SK-N-SH (cell line): ENCODE results near the gene HEMGN. TPM values are rescaled to one million over a fixed set of nuclear protein-coding genes. Genes with fewer than 3 reads are reported as not detected.

Source experiments
- CTCF ChIA-PET: fragments of 300-600, 350-600 bp; formaldehyde crosslinking; extraction: SDS; loops from one replicate; lab custom pipeline; 2021; lab: Yijun Ruan, JAX
- POLR2A ChIA-PET: fragments of 350-600 bp; sonication (Branson Sonifier 250); formaldehyde crosslinking; extraction: SDS; loops from one replicate; lab custom pipeline; 2020; ENCODE audit warnings: antibody characterized with exemption, inconsistent platforms; lab: Yijun Ruan, JAX
- DNase-seq: peaks from one replicate; pipeline ENCODE4 v3.0.0; 2012
- H2AFZ ChIP-seq: fragments of 200-600 bp; sonication (generic); 2 replicates; pipeline ENCODE4 v1.8.1; 2016; ENCODE audit warnings: antibody characterized with exemption, mild to moderate bottlenecking, low read depth
- H3F3A ChIP-seq: fragments of 200-600 bp; sonication (generic); replicated peaks from 2 replicates; pipeline ENCODE3; 2016; ENCODE audit warnings: antibody characterized with exemption, mild to moderate bottlenecking; ENCODE audit not compliant: insufficient read depth
- H3K27ac ChIP-seq, 2 experiments: fragments of 200-500 bp in 1 of 2; fragments of 200-600 bp in 1 of 2; sonication (Bioruptor generic) in 1 of 2; sonication (generic), shearing (Covaris generic) in 1 of 2; 2 replicates each; pipeline versions ENCODE4 v1.5.1 to v1.6.1; 2014 to 2016; ENCODE audit warnings: low read depth in 2 of 2, inconsistent platforms in 1 of 2, low read length in 1 of 2, mild to moderate bottlenecking in 1 of 2, mixed read lengths in 1 of 2
- H3K27me3 ChIP-seq: fragments of 200-600 bp; sonication (generic), shearing (Covaris generic); 2 replicates; pipeline ENCODE4 v1.6.1; 2016; ENCODE audit warnings: mixed run types; ENCODE audit not compliant: insufficient read depth
- H3K36me3 ChIP-seq, 2 experiments: fragments of 200-500 bp in 1 of 2; fragments of 200-600 bp in 1 of 2; sonication (Bioruptor generic) in 1 of 2; sonication (generic) in 1 of 2; replicated peaks in 1 of 2; 2 replicates each; pipeline versions ENCODE3 to v1.5.1; 2014 to 2016; ENCODE audit warnings: low read length in 1 of 2, mild to moderate bottlenecking in 1 of 2; ENCODE audit not compliant: insufficient read depth in 2 of 2, control insufficient read depth in 1 of 2
- H3K4me1 ChIP-seq, 2 experiments: fragments of 200-500 bp in 1 of 2; fragments of 200-600 bp in 1 of 2; sonication (Bioruptor generic) in 1 of 2; sonication (generic), shearing (Covaris generic) in 1 of 2; 2 replicates each; pipeline versions ENCODE4 v1.5.1 to v1.6.1; 2014 to 2016; ENCODE audit warnings: low read depth in 1 of 2, low read length in 1 of 2, mixed run types in 1 of 2; ENCODE audit not compliant: insufficient read depth in 2 of 2, control insufficient read depth in 1 of 2
- H3K4me2 ChIP-seq: fragments of 200-600 bp; sonication (generic), shearing (Covaris generic); 2 replicates; pipeline ENCODE4 v1.6.1; 2017; ENCODE audit warnings: mixed run types
- H3K4me3 ChIP-seq, 2 experiments: fragments of 200-500 bp in 1 of 2; fragments of 200-600 bp in 1 of 2; sonication (Bioruptor generic) in 1 of 2; sonication (generic), shearing (Covaris generic) in 1 of 2; 2 replicates each; pipeline versions ENCODE4 v1.5.1 to v1.8.1; 2014 to 2016; ENCODE audit warnings: low read depth in 2 of 2, inconsistent platforms in 1 of 2, low read length in 1 of 2, mild to moderate bottlenecking in 1 of 2, mixed read lengths in 1 of 2, moderate library complexity in 1 of 2
- H3K79me2 ChIP-seq: fragments of 200-600 bp; sonication (generic); 2 replicates; pipeline ENCODE4 v1.8.1; 2017; ENCODE audit warnings: mild to moderate bottlenecking; ENCODE audit not compliant: insufficient read depth
- H3K9ac ChIP-seq: fragments of 200-600 bp; sonication (generic); 2 replicates; pipeline ENCODE4 v1.6.1; 2017; ENCODE audit warnings: mixed run types
- H3K9me2 ChIP-seq: fragments of 200-600 bp; sonication (generic); 2 replicates; pipeline ENCODE4 v1.6.1; 2017; ENCODE audit warnings: mixed run types
- H3K9me3 ChIP-seq: fragments of 200-600 bp; sonication (generic); 2 replicates; pipeline ENCODE4 v1.6.1; 2017; ENCODE audit warnings: mixed run types, mild to moderate bottlenecking, moderate library complexity
- H4K20me1 ChIP-seq: fragments of 200-600 bp; sonication (generic); 2 replicates; pipeline ENCODE4 v1.6.1; 2017; ENCODE audit warnings: mild to moderate bottlenecking, mixed run types; ENCODE audit not compliant: insufficient read depth
- CHD2 ChIP-seq: fragments of 150-350 bp; IDR thresholded peaks from 2 replicates; pipeline ENCODE4 v1.6.1; 2018; ENCODE audit warnings: low read length; ENCODE audit not compliant: partially characterized antibody
- EZH2phosphoT487 ChIP-seq: fragments of 200-600 bp; sonication (generic); IDR thresholded peaks from 2 replicates; pipeline ENCODE4 v1.6.1; 2017; ENCODE audit warnings: low read depth, mixed run types, mild to moderate bottlenecking, antibody characterized with exemption, moderate library complexity, borderline replicate concordance
- MEF2A ChIP-seq: IDR thresholded peaks from 2 replicates; pipeline ENCODE4 v1.4.0; 2012; ENCODE audit warnings: low read depth, borderline replicate concordance
- MXI1 ChIP-seq: IDR thresholded peaks from 2 replicates; pipeline ENCODE4 v1.6.1; 2012; ENCODE audit warnings: mild to moderate bottlenecking, low read depth, low read length, improper control_type of control experiment
- NFIC ChIP-seq: IDR thresholded peaks from 2 replicates; pipeline ENCODE4 v1.4.0; 2012; ENCODE audit warnings: borderline replicate concordance
- NRF1 ChIP-seq: IDR thresholded peaks from 2 replicates; pipeline ENCODE4 v1.6.1; 2012; ENCODE audit warnings: low read depth, mild to moderate bottlenecking, low read length
- RAD21 ChIP-seq: IDR thresholded peaks from 2 replicates; pipeline ENCODE4 v1.6.1; 2012; ENCODE audit warnings: mild to moderate bottlenecking, low read length
- TAF1 ChIP-seq: IDR thresholded peaks from 2 replicates; pipeline ENCODE4 v1.6.1; 2012; ENCODE audit warnings: low read depth, mild to moderate bottlenecking, low read length, moderate library complexity, borderline replicate concordance
- YY1 ChIP-seq: IDR thresholded peaks from 2 replicates; pipeline ENCODE4 v1.4.0; 2012; ENCODE audit warnings: low read depth, mild to moderate bottlenecking
- WGBS: methylation state at CpG from one replicate; pipeline ENCODE4 v1.1.6; 2017; ENCODE audit warnings: low lambda C conversion rate; 5-methylcytosine and 5-hydroxymethylcytosine counted together
- polyA plus RNA-seq, 3 experiments: library from polyadenylated mRNA; depleted of rRNA; stranded (reverse); fragments of >200 nt; gene quantifications; 2 replicates each; pipeline ENCODE4 v1.2.3, GENCODE V29; 2012
- TF ChIP-seq, protein P1 (sequence below): IDR thresholded peaks from 2 replicates; pipeline ENCODE4 v1.4.0; 2012; ENCODE audit warnings: low read depth, borderline replicate concordance
- TF ChIP-seq, protein P2 (sequence below): IDR thresholded peaks from 2 replicates; pipeline ENCODE4 v1.4.0; 2012; ENCODE audit warnings: low read depth, borderline replicate concordance
- TF ChIP-seq, protein P3 (sequence below): IDR thresholded peaks from 2 replicates; pipeline ENCODE4 v1.4.0; 2012; ENCODE audit warnings: low read depth
- TF ChIP-seq, protein P4 (sequence below): fragments of 200-600 bp; sonication (generic); IDR thresholded peaks from 2 replicates; pipeline ENCODE4 v1.6.1; 2017; ENCODE audit warnings: antibody characterized with exemption, mild to moderate bottlenecking, moderate library complexity

The HEMGN gene
- polyA plus RNA-seq, 1 of the 3 experiments (the other 2 are of a cell fraction): not detected

DNA sequence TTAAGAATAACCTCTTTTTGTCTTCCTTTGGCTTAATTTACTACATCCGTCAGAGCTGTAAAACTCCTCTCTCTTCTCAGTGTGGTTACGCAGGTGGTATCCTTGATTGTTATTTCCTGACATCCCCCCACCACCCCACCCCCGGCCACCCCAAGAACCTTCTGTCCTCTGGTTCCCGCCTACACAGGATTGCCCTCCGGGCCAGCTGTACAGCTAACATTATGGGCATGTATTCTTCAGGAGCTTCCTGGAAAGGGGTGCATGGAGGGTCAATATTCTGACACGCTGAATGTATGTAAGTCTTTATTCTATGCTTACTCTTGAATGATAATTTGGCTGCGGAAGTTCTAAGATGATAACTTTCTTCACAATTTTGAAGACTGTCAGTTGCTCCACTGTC lies 32.2 kb upstream of the HEMGN start:
- CTCF ChIA-PET: interaction anchor here (0.8 to 2.9 kb wide), 2 partner anchors 13 to 47 kb away, joined by 3 to 16 read pairs; partner anchors contain the start of gene ANP32B
- DNase-seq: no peak
- Histone ChIP-seq H3K27ac (no peak overlapping the region), H3K4me2 (no peak overlapping the region), H3K79me2 (no peaks in the 10 kb centered on the region), H3K9me2 (no peaks in the 10 kb centered on the region), H3K27me3 (peaks cover 25% of the 10 kb centered on the region; the same call in 1 of the 2 replicates), H3F3A (no peaks in the 10 kb centered on the region), H3K4me1 (no peaks in the 10 kb centered on the region), H3K36me3 (no peaks in the 10 kb centered on the region), H3K4me3 (no peak overlapping the region), H4K20me1 (no peaks in the 10 kb centered on the region), H3K9me3 (no peaks in the 10 kb centered on the region), H2AFZ (no peak overlapping the region), H3K9ac (no peak overlapping the region)
- POLR2A ChIA-PET: no interaction called here
- 64% methylated on average over 7 of the region's 7 CpGs for WGBS
- TF ChIP-seq, protein P1, sequence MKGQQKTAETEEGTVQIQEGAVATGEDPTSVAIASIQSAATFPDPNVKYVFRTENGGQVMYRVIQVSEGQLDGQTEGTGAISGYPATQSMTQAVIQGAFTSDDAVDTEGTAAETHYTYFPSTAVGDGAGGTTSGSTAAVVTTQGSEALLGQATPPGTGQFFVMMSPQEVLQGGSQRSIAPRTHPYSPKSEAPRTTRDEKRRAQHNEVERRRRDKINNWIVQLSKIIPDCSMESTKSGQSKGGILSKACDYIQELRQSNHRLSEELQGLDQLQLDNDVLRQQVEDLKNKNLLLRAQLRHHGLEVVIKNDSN: no peak
- no peak for TF ChIP-seq TAF1
- TF ChIP-seq, protein P2, sequence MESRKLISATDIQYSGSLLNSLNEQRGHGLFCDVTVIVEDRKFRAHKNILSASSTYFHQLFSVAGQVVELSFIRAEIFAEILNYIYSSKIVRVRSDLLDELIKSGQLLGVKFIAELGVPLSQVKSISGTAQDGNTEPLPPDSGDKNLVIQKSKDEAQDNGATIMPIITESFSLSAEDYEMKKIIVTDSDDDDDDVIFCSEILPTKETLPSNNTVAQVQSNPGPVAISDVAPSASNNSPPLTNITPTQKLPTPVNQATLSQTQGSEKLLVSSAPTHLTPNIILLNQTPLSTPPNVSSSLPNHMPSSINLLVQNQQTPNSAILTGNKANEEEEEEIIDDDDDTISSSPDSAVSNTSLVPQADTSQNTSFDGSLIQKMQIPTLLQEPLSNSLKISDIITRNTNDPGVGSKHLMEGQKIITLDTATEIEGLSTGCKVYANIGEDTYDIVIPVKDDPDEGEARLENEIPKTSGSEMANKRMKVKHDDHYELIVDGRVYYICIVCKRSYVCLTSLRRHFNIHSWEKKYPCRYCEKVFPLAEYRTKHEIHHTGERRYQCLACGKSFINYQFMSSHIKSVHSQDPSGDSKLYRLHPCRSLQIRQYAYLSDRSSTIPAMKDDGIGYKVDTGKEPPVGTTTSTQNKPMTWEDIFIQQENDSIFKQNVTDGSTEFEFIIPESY: no peak

DNA sequence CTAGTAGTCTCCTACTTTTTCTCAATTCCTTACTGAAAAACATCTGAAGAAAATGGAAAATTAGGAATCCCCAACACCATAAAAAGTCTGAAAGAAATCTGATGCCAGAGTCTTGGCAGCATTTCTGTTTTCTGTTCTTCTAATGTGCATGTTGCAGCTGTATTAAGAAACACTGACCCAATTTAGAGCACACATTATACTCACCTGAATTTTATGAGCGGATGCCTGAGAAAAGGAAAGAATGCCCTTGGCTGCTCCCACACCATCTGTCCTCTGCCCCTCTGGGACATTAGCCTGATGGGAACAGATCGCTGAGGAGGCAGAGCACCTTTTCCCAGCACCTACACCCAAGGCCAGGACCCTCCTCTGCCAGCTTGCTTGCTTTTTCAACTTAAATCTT lies 31.0 kb upstream of the HEMGN start:
- no peak overlapping the region for H3K4me3 ChIP-seq
- H3K9me2 ChIP-seq: no peaks in the 10 kb centered on the region
- H3K9ac ChIP-seq: no peak overlapping the region
- H3K36me3 ChIP-seq: no peaks in the 10 kb centered on the region
- TF ChIP-seq NRF1 (no peak), YY1 (no peak), MEF2A (no peak), MXI1 (no peak), EZH2phosphoT487 (no peak), NFIC (no peak), RAD21 (no peak), CHD2 (no peak)
- TF ChIP-seq, protein P1: no peak
- TF ChIP-seq, protein P3, sequence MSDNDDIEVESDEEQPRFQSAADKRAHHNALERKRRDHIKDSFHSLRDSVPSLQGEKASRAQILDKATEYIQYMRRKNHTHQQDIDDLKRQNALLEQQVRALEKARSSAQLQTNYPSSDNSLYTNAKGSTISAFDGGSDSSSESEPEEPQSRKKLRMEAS: no peak
- TF ChIP-seq, protein P4, sequence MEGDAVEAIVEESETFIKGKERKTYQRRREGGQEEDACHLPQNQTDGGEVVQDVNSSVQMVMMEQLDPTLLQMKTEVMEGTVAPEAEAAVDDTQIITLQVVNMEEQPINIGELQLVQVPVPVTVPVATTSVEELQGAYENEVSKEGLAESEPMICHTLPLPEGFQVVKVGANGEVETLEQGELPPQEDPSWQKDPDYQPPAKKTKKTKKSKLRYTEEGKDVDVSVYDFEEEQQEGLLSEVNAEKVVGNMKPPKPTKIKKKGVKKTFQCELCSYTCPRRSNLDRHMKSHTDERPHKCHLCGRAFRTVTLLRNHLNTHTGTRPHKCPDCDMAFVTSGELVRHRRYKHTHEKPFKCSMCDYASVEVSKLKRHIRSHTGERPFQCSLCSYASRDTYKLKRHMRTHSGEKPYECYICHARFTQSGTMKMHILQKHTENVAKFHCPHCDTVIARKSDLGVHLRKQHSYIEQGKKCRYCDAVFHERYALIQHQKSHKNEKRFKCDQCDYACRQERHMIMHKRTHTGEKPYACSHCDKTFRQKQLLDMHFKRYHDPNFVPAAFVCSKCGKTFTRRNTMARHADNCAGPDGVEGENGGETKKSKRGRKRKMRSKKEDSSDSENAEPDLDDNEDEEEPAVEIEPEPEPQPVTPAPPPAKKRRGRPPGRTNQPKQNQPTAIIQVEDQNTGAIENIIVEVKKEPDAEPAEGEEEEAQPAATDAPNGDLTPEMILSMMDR: no peak
- TF ChIP-seq, protein P2: no peak
- no peak overlapping the region for H3K4me2 ChIP-seq
- H3K4me1 ChIP-seq: no peaks in the 10 kb centered on the region
- no peaks in the 10 kb centered on the region for H3F3A ChIP-seq
- H3K27me3 ChIP-seq: peaks cover 28% of the 10 kb centered on the region; the same call in 1 of the 2 replicates
- ChIA-PET CTCF (interaction anchor here (0.6 kb wide), 1 partner anchor 13 kb away, joined by 3 read pairs; no protein-coding TSS in a partner anchor), POLR2A (no interaction called here)
- H3K79me2 ChIP-seq: no peaks in the 10 kb centered on the region
- H4K20me1 ChIP-seq: no peaks in the 10 kb centered on the region
- H2AFZ ChIP-seq: no peak overlapping the region
- 59% methylated on average over 2 of the region's 2 CpGs for whole genome bisulfite sequencing
- no peaks in the 10 kb centered on the region for H3K9me3 ChIP-seq
- H3K27ac ChIP-seq: no peak overlapping the region
- DNase-seq: no peak
